Smooth muscle cell (in vitro differentiated cells): ENCODE results near the gene PCDHGA2. TPM values are rescaled to one million over a fixed set of nuclear protein-coding genes. Genes with fewer than 3 reads are reported as not detected.

Experiments used
- DNase-seq: peaks from one replicate; lab custom pipeline; 2025; ENCODE audit not compliant: unreplicated experiment; lab: John Stamatoyannopoulos, UW
- H2AFZ ChIP-seq: fragments of 200-600 bp; sonication (generic); 2 replicates; pipeline ENCODE4 v1.6.0; 2016; ENCODE audit warnings: antibody characterized with exemption, low read depth, mild to moderate bottlenecking
- H3F3A ChIP-seq: fragments of 200-600 bp; sonication (generic); 2 replicates; pipeline ENCODE4 v1.6.0; 2017; ENCODE audit warnings: antibody characterized with exemption, low read depth
- H3K27ac ChIP-seq: fragments of 200-600 bp; sonication (generic); 2 replicates; pipeline ENCODE4 v1.5.1; 2016; ENCODE audit warnings: low read depth, mild to moderate bottlenecking
- H3K27me3 ChIP-seq: fragments of 200-600 bp; sonication (generic); 2 replicates; pipeline ENCODE4 v1.6.1; 2016; ENCODE audit warnings: low read depth, mild to moderate bottlenecking
- H3K36me3 ChIP-seq: fragments of 200-600 bp; sonication (generic); 2 replicates; pipeline ENCODE4 v1.5.1; 2016; ENCODE audit warnings: low read depth
- H3K4me1 ChIP-seq: fragments of 200-600 bp; sonication (generic); 2 replicates; pipeline ENCODE4 v1.5.1; 2016; ENCODE audit warnings: low read depth
- H3K4me2 ChIP-seq: fragments of 200-600 bp; sonication (generic); 2 replicates; pipeline ENCODE4 v1.6.0; 2016; ENCODE audit warnings: mild to moderate bottlenecking
- H3K4me3 ChIP-seq: fragments of 200-600 bp; sonication (generic); 2 replicates; pipeline ENCODE4 v1.5.1; 2016; ENCODE audit warnings: mild to moderate bottlenecking
- H3K79me2 ChIP-seq: fragments of 200-600 bp; sonication (generic); 2 replicates; pipeline ENCODE4 v1.6.0; 2016; ENCODE audit warnings: low read depth, mild to moderate bottlenecking
- H3K9ac ChIP-seq: fragments of 200-600 bp; sonication (generic); 2 replicates; pipeline ENCODE4 v1.6.0; 2016; ENCODE audit warnings: low read depth
- H3K9me3 ChIP-seq: fragments of 200-600 bp; sonication (generic); replicated peaks from 2 replicates; pipeline ENCODE4 v1.5.1; 2016; ENCODE audit warnings: low read depth
- H4K20me1 ChIP-seq: fragments of 200-600 bp; sonication (generic); 2 replicates; pipeline ENCODE4 v1.6.0; 2016; ENCODE audit warnings: low read depth
- WGBS: methylation state at CpG from one replicate; pipeline ENCODE4 v1.1.7; 2016; ENCODE audit warnings: low lambda C conversion rate; 5-methylcytosine and 5-hydroxymethylcytosine counted together
- polyA plus RNA-seq: library from polyadenylated mRNA; unstranded; fragments of >200 nt; fragmentation: Nextera tagmentation; extraction: Ambion mirVana; gene quantifications from 2 replicates; pipeline ENCODE4 v1.2.1, GENCODE V29; 2016
- total RNA-seq: library from RNA; depleted of rRNA; stranded (reverse); fragments of >200 nt; gene quantifications from 2 replicates; pipeline ENCODE4 v1.2.3, GENCODE V29; 2014
- TF ChIP-seq, protein P1 (sequence below): fragments of 200-600 bp; sonication (generic); IDR thresholded peaks from 2 replicates; pipeline ENCODE4 v1.5.1; 2017; ENCODE audit warnings: borderline replicate concordance, mild to moderate bottlenecking, antibody characterized with exemption; ENCODE audit not compliant: insufficient read depth, poor library complexity, severe bottlenecking

PCDHGA2 gene
- total and polyA plus RNA-seq, 2 experiments from 2014 or later, result 0.04 TPM; not detected in 1

- no peaks in the 10 kb centered on the region for H3K36me3 ChIP-seq
- H4K20me1 ChIP-seq, result no peaks in the 10 kb centered on the region
- no peaks in the 10 kb centered on the region for H3F3A ChIP-seq
- TF ChIP-seq, protein P1, sequence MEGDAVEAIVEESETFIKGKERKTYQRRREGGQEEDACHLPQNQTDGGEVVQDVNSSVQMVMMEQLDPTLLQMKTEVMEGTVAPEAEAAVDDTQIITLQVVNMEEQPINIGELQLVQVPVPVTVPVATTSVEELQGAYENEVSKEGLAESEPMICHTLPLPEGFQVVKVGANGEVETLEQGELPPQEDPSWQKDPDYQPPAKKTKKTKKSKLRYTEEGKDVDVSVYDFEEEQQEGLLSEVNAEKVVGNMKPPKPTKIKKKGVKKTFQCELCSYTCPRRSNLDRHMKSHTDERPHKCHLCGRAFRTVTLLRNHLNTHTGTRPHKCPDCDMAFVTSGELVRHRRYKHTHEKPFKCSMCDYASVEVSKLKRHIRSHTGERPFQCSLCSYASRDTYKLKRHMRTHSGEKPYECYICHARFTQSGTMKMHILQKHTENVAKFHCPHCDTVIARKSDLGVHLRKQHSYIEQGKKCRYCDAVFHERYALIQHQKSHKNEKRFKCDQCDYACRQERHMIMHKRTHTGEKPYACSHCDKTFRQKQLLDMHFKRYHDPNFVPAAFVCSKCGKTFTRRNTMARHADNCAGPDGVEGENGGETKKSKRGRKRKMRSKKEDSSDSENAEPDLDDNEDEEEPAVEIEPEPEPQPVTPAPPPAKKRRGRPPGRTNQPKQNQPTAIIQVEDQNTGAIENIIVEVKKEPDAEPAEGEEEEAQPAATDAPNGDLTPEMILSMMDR, result peak; percentile 4
- no peaks in the 10 kb centered on the region for H3K79me2 ChIP-seq
- no peaks in the 10 kb centered on the region for H3K27me3 ChIP-seq
- no peak within 1 kb of the TSS for H3K27ac ChIP-seq
- no peak within 1 kb of the TSS for H3K4me2 ChIP-seq
- H2AFZ ChIP-seq, result no peak within 1 kb of the TSS
- no peaks in the 10 kb centered on the region for H3K4me1 ChIP-seq
- no peak within 1 kb of the TSS for H3K4me3 ChIP-seq
- no peak for DNase-seq
- WGBS, result 82% methylated on average over 24 of the region's 24 CpGs
- peaks cover 6% of the 10 kb centered on the region for H3K9me3 ChIP-seq
- no peak within 1 kb of the TSS for H3K9ac ChIP-seq
Observed at GRCh38 chr5:141359790-141360426, 21.3 kb downstream of the PCDHGA2 start, which contains the start of gene PCDHGB2. PCDHGB2 (plus strand) TSS chr5:141359994; CDS start chr5:141360136, 142 bp downstream.

DNA sequence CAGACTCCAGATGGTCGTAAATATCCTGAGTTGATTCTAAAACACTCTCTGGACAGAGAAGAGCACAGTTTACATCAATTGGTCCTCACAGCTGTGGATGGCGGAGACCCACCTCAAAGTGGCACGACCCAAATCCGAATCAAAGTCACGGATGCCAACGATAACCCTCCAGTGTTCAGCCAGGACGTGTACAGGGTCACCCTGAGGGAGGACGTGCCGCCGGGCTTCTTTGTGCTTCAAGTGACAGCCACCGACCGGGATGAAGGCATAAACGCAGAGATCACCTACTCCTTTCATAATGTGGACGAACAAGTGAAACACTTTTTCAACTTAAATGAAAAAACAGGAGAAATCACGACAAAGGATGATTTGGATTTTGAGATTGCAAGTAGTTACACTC is 22.1 kb downstream of the PCDHGA2 start:
- no peak overlapping the region for H3K27ac ChIP-seq
- no peak overlapping the region for H3K4me3 ChIP-seq
- H3F3A ChIP-seq, result no peaks in the 10 kb centered on the region
- no peak overlapping the region for H2AFZ ChIP-seq
- H3K27me3 ChIP-seq, result no peaks in the 10 kb centered on the region
- TF ChIP-seq, protein P1, result no peak
- H3K9me3 ChIP-seq, result peaks cover 6% of the 10 kb centered on the region
- no peak overlapping the region for H3K4me2 ChIP-seq
- WGBS, result 95% methylated on average over 15 of the region's 15 CpGs
- H3K79me2 ChIP-seq, result no peaks in the 10 kb centered on the region
- no peak for DNase-seq
- H3K4me1 ChIP-seq, result no peaks in the 10 kb centered on the region
- H3K9ac ChIP-seq, result no peak overlapping the region
- H3K36me3 ChIP-seq, result no peaks in the 10 kb centered on the region
- H4K20me1 ChIP-seq, result no peaks in the 10 kb centered on the region

DNA sequence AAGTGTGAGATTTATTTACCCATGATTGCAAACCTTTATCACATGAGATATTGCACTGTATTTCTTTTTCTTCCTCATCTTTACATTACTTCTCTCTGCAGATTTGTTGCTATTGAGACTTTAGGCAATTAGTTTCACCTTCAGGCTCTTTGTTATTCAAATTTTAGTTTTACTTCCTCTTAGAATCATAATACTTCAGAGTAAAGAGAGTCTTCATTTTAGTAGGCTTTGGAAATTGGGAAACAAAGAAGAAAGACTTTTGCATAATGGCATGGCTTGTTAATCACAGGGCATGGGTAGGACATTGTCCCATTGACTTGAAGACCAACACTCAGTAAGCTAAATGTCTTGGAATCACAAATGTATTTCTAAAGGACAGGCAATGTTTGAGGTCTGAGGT is 24.2 kb downstream of the PCDHGA2 start:
- Histone ChIP-seq H4K20me1 (no peaks in the 10 kb centered on the region), H3K27me3 (no peaks in the 10 kb centered on the region), H3K27ac (no peak overlapping the region), H3K9me3 (peaks cover 11% of the 10 kb centered on the region), H3K79me2 (no peaks in the 10 kb centered on the region), H3K36me3 (no peaks in the 10 kb centered on the region), H3F3A (no peaks in the 10 kb centered on the region), H3K4me3 (no peak overlapping the region), H3K4me1 (no peaks in the 10 kb centered on the region), H3K9ac (no peak overlapping the region), H3K4me2 (no peak overlapping the region), H2AFZ (no peak overlapping the region)
- no peak for DNase-seq
- TF ChIP-seq, protein P1, result no peak

- no peak within 1 kb of the TSS for H3K4me3 ChIP-seq
- no peak for DNase-seq
- no peaks in the 10 kb centered on the region for H3K79me2 ChIP-seq
- H3K9ac ChIP-seq, result no peak within 1 kb of the TSS
- H3K36me3 ChIP-seq, result no peaks in the 10 kb centered on the region
- no peaks in the 10 kb centered on the region for H3F3A ChIP-seq
- no peak within 1 kb of the TSS for H3K4me2 ChIP-seq
- H3K9me3 ChIP-seq, result peaks cover 11% of the 10 kb centered on the region
- no peaks in the 10 kb centered on the region for H3K27me3 ChIP-seq
- H3K27ac ChIP-seq, result no peak within 1 kb of the TSS
- H4K20me1 ChIP-seq, result no peaks in the 10 kb centered on the region
- no peak within 1 kb of the TSS for H2AFZ ChIP-seq
- H3K4me1 ChIP-seq, result no peaks in the 10 kb centered on the region
- 93% methylated on average over 34 of the region's 34 CpGs for WGBS
- TF ChIP-seq, protein P1, result no peak
Observed at GRCh38 chr5:141363952-141364660, 25.5 kb downstream of the PCDHGA2 start, which contains the start of gene PCDHGA5. PCDHGA5 (plus strand) TSS chr5:141364162; CDS start chr5:141364331, 169 bp downstream.
